Mononuclear cell (primary cell): ENCODE results near the gene F11R. TPM values are rescaled to one million over a fixed set of nuclear protein-coding genes. Genes with fewer than 3 reads are reported as not detected.
"Not testable (repeated sequence)": the region's sequence is repeated elsewhere in the genome, so short reads cannot be mapped to it uniquely, and the experiment has no call there.

Experiments
- H3K27me3 ChIP-seq: 2 replicates; pipeline ENCODE4 v1.6.0; 2011; ENCODE audit warnings: low read length, control low read depth; ENCODE audit not compliant: insufficient read depth
- H3K4me1 ChIP-seq: 2 replicates; pipeline ENCODE4 v1.5.1; 2011; ENCODE audit warnings: mild to moderate bottlenecking, low read length, control low read depth; ENCODE audit not compliant: insufficient read depth
- H3K4me3 ChIP-seq: 2 replicates; pipeline ENCODE4 v1.5.1; 2011; ENCODE audit warnings: mild to moderate bottlenecking, low read length, moderate library complexity
- H3K9me3 ChIP-seq: 2 replicates; pipeline ENCODE4 v1.5.1; 2011; ENCODE audit warnings: low read depth, mild to moderate bottlenecking, control low read depth, low read length
- total RNA-seq: library from RNA; depleted of rRNA; stranded (reverse); fragments of >200 nt; gene quantifications from one replicate; pipeline ENCODE4 v1.2.3, GENCODE V29; 2012

Gene F11R
- total RNA-seq, 1 donor = 37.7 TPM

GRCh38 chr1:160978510-160978927 is 42.4 kb downstream of the F11R start:
- Histone ChIP-seq H3K27me3 (peaks cover 21% of the 10 kb centered on the region), H3K9me3 (no peaks in the 10 kb centered on the region), H3K4me3 (no peak overlapping the region), H3K4me1 (peaks cover 12% of the 10 kb centered on the region)

GRCh38 chr1:160975026-160975425 is 45.9 kb downstream of the F11R start:
- Histone ChIP-seq H3K9me3 (no peaks in the 10 kb centered on the region), H3K4me3 (no peak overlapping the region), H3K27me3 (no peaks in the 10 kb centered on the region), H3K4me1 (no peaks in the 10 kb centered on the region)

- H3K4me3 ChIP-seq = no peak overlapping the region
- H3K9me3 ChIP-seq = no peaks in the 10 kb centered on the region
- H3K4me1 ChIP-seq = no peaks in the 10 kb centered on the region
- H3K27me3 ChIP-seq = no peaks in the 10 kb centered on the region
These were observed 47.5 kb downstream of the F11R start for GRCh38 chr1:160973491-160973890.

GRCh38 chr1:160972939-160973338 is 48.0 kb downstream of the F11R start:
- no peaks in the 10 kb centered on the region for H3K27me3 ChIP-seq
- H3K4me3 ChIP-seq = no peak overlapping the region
- H3K9me3 ChIP-seq = no peaks in the 10 kb centered on the region
- no peaks in the 10 kb centered on the region for H3K4me1 ChIP-seq

- Histone ChIP-seq H3K27me3 (no peaks in the 10 kb centered on the region), H3K4me3 (no peak overlapping the region), H3K9me3 (no peaks in the 10 kb centered on the region), H3K4me1 (no peaks in the 10 kb centered on the region)
These were observed 49.3 kb downstream of the F11R start for GRCh38 chr1:160971618-160972056.

DNA sequence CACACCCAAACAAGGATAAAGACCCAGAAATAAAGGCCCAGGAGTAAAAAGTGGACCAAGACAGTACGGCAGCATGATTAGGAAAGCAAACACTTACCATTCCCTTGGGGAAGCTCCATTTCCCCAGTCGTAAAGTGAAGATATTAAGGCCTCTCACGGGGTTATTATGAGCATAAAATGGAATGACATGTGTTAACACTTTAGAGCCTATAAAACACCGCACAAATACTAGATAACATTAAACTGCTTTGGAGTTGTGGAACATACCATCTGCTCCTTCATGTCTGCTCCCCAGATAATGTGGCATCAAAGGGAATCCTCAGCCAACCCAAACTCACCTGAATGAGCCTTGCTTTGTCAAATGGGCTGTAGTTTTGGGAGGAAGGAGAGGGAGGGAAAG is 57.4 kb downstream of the F11R start:
- H3K4me3 ChIP-seq = no peak overlapping the region
- no peaks in the 10 kb centered on the region for H3K9me3 ChIP-seq
- H3K4me1 ChIP-seq = no peaks in the 10 kb centered on the region
- no peaks in the 10 kb centered on the region for H3K27me3 ChIP-seq

- Histone ChIP-seq H3K4me3 (no peak overlapping the region), H3K4me1 (no peaks in the 10 kb centered on the region), H3K27me3 (no peaks in the 10 kb centered on the region), H3K9me3 (no peaks in the 10 kb centered on the region)
These were observed 59.5 kb downstream of the F11R start for GRCh38 chr1:160961419-160961818.

GRCh38 chr1:160956966-160957365 is 64.0 kb downstream of the F11R start:
- Histone ChIP-seq H3K4me3 (no peak overlapping the region), H3K4me1 (peaks cover 3% of the 10 kb centered on the region), H3K27me3 (no peaks in the 10 kb centered on the region), H3K9me3 (no peaks in the 10 kb centered on the region)

- Histone ChIP-seq H3K9me3 (no peaks in the 10 kb centered on the region), H3K27me3 (no peaks in the 10 kb centered on the region), H3K4me1 (peaks cover 3% of the 10 kb centered on the region), H3K4me3 (no peak within 1 kb of the TSS)
These were observed 66.5 kb downstream of the F11R start, which contains the start of gene ITLN2 for GRCh38 chr1:160954158-160955104. Gene ITLN2, minus strand, starts transcription at chr1:160954809. Its CDS starts 68 bp downstream, at chr1:160954741.

- Histone ChIP-seq H3K4me3 (no peak overlapping the region), H3K9me3 (no peaks in the 10 kb centered on the region), H3K27me3 (no peaks in the 10 kb centered on the region), H3K4me1 (peaks cover 3% of the 10 kb centered on the region)
These were observed 67.9 kb downstream of the F11R start for GRCh38 chr1:160953030-160953429.

DNA sequence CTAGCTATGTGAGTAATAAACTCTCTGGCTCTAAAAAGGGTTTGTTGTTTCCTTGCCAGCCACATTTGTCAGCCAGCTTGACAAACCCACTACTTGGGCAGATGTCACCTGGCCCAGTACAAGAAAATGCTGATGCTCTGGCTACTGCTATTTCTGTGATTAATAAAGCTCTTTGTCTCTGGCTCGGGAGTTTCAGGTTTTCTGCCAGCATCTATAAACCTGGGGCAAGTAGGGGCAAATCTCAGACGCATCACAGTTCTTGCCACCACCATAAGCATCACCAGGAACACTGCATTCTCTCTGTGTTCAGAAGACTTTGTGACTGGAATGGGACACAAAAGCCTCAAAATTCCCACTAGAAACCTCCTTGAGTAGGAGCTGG is 68.8 kb downstream of the F11R start:
- H3K4me1 ChIP-seq = peaks cover 3% of the 10 kb centered on the region
- no peaks in the 10 kb centered on the region for H3K27me3 ChIP-seq
- no peaks in the 10 kb centered on the region for H3K9me3 ChIP-seq
- H3K4me3 ChIP-seq = no peak overlapping the region

DNA sequence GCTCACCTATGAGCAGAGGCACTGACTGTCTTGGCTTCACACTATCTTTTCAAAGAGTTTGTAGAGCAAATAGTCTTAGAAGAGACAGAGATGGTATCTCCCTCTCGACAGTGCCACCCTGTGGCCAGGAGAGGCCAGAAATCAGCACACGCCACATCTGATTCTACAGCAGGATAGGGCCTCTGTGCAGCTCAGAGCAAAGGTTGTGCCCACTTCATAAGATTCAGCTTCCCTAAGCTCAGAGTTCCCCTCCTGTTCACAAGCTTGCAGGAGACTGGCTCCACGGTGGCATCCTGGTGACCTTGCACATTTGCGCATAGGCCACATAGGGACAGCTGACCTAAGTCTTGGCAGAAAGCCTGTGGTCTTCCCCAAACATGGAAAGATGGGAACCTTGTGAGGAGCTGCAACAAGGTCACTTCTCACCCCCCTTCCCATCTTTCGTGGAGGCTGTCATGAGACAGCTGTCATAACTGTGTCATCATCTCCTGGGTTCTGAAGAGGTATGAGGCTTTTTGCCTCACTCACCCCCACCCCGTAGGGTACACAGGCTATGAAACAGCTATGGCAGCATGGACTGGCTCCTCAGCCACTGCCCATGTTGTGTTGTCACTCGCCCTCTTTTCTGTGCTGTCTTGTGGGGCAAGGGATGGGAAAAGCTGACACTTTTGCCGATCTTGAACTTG is 69.4 kb downstream of the F11R start:
- peaks cover 3% of the 10 kb centered on the region for H3K4me1 ChIP-seq
- no peaks in the 10 kb centered on the region for H3K9me3 ChIP-seq
- no peaks in the 10 kb centered on the region for H3K27me3 ChIP-seq
- no peak overlapping the region for H3K4me3 ChIP-seq

GRCh38 chr1:160950657-160951056 is 70.3 kb downstream of the F11R start:
- Histone ChIP-seq H3K27me3 (no peaks in the 10 kb centered on the region), H3K4me3 (no peak overlapping the region), H3K9me3 (no peaks in the 10 kb centered on the region), H3K4me1 (peaks cover 3% of the 10 kb centered on the region)

- Histone ChIP-seq H3K9me3 (no peaks in the 10 kb centered on the region), H3K27me3 (no peaks in the 10 kb centered on the region), H3K4me3 (no peak overlapping the region), H3K4me1 (peaks cover 3% of the 10 kb centered on the region)
These were observed 71.1 kb downstream of the F11R start for GRCh38 chr1:160949881-160950280.

- H3K4me3 ChIP-seq, H3K4me1 ChIP-seq, H3K9me3 ChIP-seq, H3K27me3 ChIP-seq: not testable (repeated sequence)
These were observed 71.6 kb downstream of the F11R start for GRCh38 chr1:160949216-160949880.
